Measurements from ENCODE around the gene ASB18. TPM values are rescaled to one million over a fixed set of nuclear protein-coding genes. Genes with fewer than 3 reads are reported as not detected.

The ASB18 gene
- total RNA-seq, 4 donors from 2014 or later = not detected

DNA sequence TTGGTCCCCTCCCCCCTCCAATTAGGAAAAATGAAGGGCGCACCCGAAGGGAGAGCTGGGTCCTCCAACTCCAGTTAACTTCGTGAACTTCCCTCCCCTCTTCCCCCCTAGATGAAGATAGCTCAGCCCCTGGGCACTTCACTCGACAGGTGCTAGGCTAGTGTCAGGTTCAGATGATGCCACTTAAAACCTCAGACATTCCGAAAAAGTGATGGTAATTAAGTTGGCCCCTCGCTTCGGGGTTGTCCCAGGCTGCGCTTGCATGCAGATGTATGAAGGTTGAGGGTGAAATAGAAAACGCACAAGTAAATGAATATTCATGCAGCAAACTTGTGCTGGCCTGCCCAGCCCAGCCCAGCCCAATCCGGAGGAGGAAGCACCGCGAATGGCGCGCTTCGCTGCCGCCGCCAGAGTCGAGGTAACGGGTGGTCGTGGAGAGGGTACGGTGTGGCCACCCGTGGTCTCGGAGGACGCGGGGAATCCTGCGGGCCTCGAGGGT lies 93.0 kb downstream of the ASB18 start:
- no peak overlapping the region for H3K4me3 ChIP-seq (replicated peaks in 1 of 3)
- TF ChIP-seq, protein P1, sequence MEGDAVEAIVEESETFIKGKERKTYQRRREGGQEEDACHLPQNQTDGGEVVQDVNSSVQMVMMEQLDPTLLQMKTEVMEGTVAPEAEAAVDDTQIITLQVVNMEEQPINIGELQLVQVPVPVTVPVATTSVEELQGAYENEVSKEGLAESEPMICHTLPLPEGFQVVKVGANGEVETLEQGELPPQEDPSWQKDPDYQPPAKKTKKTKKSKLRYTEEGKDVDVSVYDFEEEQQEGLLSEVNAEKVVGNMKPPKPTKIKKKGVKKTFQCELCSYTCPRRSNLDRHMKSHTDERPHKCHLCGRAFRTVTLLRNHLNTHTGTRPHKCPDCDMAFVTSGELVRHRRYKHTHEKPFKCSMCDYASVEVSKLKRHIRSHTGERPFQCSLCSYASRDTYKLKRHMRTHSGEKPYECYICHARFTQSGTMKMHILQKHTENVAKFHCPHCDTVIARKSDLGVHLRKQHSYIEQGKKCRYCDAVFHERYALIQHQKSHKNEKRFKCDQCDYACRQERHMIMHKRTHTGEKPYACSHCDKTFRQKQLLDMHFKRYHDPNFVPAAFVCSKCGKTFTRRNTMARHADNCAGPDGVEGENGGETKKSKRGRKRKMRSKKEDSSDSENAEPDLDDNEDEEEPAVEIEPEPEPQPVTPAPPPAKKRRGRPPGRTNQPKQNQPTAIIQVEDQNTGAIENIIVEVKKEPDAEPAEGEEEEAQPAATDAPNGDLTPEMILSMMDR (IDR thresholded peaks at IDR 0.05) = no peak
- TF ChIP-seq POLR2A (IDR thresholded peaks at IDR 0.05) = no peak
- no peaks in the 10 kb centered on the region for H3K36me3 ChIP-seq
- 9% methylated on average over 21 to 27 of the region's 27 CpGs for WGBS, 2 donors
- H3K4me1 ChIP-seq = peaks cover 15 to 39% of the 10 kb centered on the region in 2 donors
- no peak for DNase-seq
- intact Hi-C loops (cut with DNase I) = no loop called here
- H3K27ac ChIP-seq = no peak overlapping the region
- no peaks in the 10 kb centered on the region for H3K9me3 ChIP-seq
- peaks cover 66% of the 10 kb centered on the region for H3K27me3 ChIP-seq

DNA sequence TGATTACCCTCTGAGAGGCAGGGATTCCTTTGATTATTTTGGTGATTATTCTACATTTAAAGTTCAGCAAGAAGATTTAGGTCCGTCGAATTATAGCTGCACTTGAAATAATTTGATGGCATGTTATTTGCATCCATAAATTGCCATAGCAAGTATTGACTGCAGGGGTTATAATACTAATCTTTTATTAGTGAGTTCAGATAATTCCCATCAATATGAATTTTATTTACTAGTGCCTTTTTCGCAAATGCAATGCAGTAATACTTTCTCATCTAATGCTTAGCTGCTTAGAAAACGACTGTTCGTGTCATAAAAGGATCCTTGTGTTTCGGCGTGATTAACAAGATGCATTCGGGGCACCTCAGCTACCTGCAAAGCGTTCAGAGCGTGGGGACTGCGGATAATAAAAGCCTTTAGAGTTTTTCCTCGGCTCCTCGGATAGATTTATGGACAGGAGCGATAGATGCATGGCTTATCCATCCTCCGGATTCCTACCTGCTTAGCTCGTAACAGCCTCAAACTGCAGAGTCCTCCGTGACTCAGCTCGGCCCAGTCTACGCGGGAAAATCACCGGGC lies 93.5 kb downstream of the ASB18 start:
- TF ChIP-seq POLR2A (IDR thresholded peaks at IDR 0.05) = no peak
- TF ChIP-seq, protein P1 (IDR thresholded peaks at IDR 0.05) = no peak
- Histone ChIP-seq H3K27ac (no peak overlapping the region), H3K4me1 (peaks cover 17 to 44% of the 10 kb centered on the region in 2 donors), H3K27me3 (peaks cover 70% of the 10 kb centered on the region), H3K9me3 (no peaks in the 10 kb centered on the region), H3K4me3 (replicated peaks in 1 of 3) (no peak overlapping the region), H3K36me3 (no peaks in the 10 kb centered on the region)
- intact Hi-C loops (cut with DNase I) = no loop called here
- no peak for DNase-seq
- WGBS, 2 donors = 10 to 15% methylated on average over 21 of the region's 21 CpGs

DNA sequence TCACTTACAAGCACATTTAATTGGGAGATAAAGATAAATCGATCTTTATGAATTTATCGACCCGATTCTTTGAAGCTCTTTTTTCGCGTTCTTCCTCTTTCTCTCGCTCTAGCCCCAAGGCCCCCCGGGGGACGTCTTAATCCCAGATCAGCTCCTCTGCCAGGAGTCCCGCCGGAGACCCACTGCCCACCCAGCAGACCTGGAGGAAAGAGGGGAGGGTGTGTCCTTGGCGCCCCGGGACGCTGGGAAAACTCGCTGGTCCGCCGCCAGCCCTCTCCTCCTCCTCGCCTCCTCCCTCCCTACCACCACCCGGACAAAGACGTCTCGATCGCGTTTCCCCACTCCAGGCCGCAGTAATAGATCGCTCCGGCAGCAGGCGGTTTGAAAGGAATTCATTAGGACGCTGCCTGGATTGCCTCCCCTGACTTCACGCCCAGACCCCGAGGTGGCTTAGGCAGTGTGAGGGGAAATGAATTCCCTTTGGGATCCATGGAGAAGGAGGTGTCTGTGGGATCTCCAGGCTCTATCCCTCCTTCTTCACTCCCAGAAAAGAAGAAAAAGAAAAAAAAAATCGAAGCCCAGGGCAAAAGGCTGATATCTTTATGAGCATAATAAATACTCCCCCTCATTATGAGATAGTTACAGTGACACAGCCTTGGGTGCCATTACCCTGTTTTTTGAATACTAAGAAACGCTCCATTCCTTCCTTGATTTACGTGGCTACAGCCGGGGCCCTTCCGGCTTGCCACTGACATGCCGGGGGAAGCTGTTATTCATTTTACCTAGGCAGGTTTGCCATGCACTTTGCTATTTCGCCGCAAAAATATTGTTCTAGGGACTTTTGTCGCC lies 94.2 kb downstream of the ASB18 start:
- Histone ChIP-seq H3K27ac (no peak overlapping the region), H3K27me3 (peaks cover 78% of the 10 kb centered on the region), H3K4me1 (peaks cover 19 to 44% of the 10 kb centered on the region in 2 donors), H3K4me3 (replicated peaks in 1 of 3) (no peak overlapping the region), H3K9me3 (no peaks in the 10 kb centered on the region), H3K36me3 (no peaks in the 10 kb centered on the region)
- no peak for DNase-seq
- intact Hi-C loops (cut with DNase I) = no loop called here
- WGBS, 2 donors = 6 to 8% methylated on average over 36 to 38 of the region's 38 CpGs
- TF ChIP-seq, protein P1 (IDR thresholded peaks at IDR 0.05) = no peak
- TF ChIP-seq POLR2A (IDR thresholded peaks at IDR 0.05) = no peak

DNA sequence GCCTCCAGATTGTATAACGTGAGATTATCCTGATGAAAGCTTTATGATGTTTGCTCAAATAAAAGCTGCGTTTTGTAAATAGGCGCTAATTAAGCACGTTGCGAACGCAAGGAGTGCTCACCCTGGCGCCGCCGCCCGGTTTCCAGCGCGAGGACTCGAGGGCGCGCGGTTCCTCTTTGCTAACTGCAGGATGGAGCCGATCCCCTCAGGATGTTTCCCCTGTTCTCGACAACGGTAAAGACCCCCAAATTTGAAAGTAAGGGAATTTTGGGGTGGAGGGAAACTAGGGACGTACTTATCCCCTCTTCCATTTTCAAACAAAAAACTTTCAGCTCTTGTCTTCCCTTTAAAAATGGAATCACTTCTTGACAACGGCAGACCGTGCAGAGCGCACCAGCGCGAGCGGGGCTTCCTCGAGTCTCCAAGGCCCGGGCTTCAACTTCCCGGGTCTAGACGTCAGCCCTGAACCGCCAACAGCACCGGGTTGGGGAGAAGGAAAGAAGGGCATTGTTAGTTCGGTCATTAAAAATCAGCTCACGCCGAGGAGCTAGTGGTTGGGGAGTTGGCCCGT lies 95.0 kb downstream of the ASB18 start:
- 6 to 8% methylated on average over 36 of the region's 36 CpGs for WGBS, 2 donors
- H3K4me3 ChIP-seq (replicated peaks in 1 of 3) = no peak overlapping the region
- TF ChIP-seq, protein P1 (IDR thresholded peaks at IDR 0.05) = no peak
- H3K9me3 ChIP-seq = no peaks in the 10 kb centered on the region
- H3K4me1 ChIP-seq = peaks cover 26 to 52% of the 10 kb centered on the region in 2 donors
- H3K36me3 ChIP-seq = no peaks in the 10 kb centered on the region
- H3K27ac ChIP-seq = no peak overlapping the region
- no peak for DNase-seq
- peaks cover 79% of the 10 kb centered on the region for H3K27me3 ChIP-seq
- intact Hi-C loops (cut with DNase I) = no loop called here
